Ascending aorta (tissue), 2 donors: Measurements from ENCODE around the gene OR52B6. TPM values are rescaled to one million over a fixed set of nuclear protein-coding genes. Genes with fewer than 3 reads are reported as not detected.

Source experiments
- DNase-seq, 2 donors: peaks; one replicate each; pipeline ENCODE4 v3.0.0-alpha.2; 2019; ENCODE audit warnings: low spot score in 2 of 2
- H3K27ac ChIP-seq, 2 donors: fragments of 200-600 bp; sonication (generic); one replicate each; pipeline ENCODE4 v1.5.1; 2016 to 2017; ENCODE audit warnings: mild to moderate bottlenecking in 1 of 2
- H3K27me3 ChIP-seq: fragments of 200-600 bp; sonication (generic); one replicate; pipeline ENCODE4 v1.5.1; 2017
- H3K36me3 ChIP-seq, 2 donors: fragments of 200-600 bp; sonication (generic); one replicate each; pipeline ENCODE4 v1.5.1; 2016
- H3K4me1 ChIP-seq, 2 donors: fragments of 200-600 bp; sonication (generic); one replicate each; pipeline ENCODE4 v1.5.1; 2016 to 2017; ENCODE audit warnings: mild to moderate bottlenecking in 1 of 2
- H3K4me3 ChIP-seq, 2 donors: fragments of 200-600 bp; sonication (generic); one replicate each; pipeline ENCODE4 v1.5.1; 2016 to 2017; ENCODE audit warnings: mild to moderate bottlenecking in 1 of 2
- H3K9me3 ChIP-seq, 2 donors: fragments of 200-600 bp; sonication (generic); one replicate each; pipeline ENCODE4 v1.5.1; 2016
- intact Hi-C: fragments of 100-400 bp; cut with DNase I; formaldehyde crosslinking; loops from one replicate; pipeline ENCODE4 v1.15.1; 2023
- total RNA-seq: library from RNA; depleted of rRNA; stranded (reverse); fragments of >200 nt; gene quantifications from one replicate; pipeline ENCODE4 v1.1.0, GENCODE V29; 2016
- TF ChIP-seq, protein P1 (sequence below), 3 experiments: fragments of 200-600 bp in 2 of 3; fragments of 450-650 bp in 1 of 3; sonication (generic) in 2 of 3; IDR thresholded peaks; one replicate each; pipeline ENCODE4 v1.5.1; 2016 to 2019; ENCODE audit warnings: antibody characterized with exemption in 3 of 3, mild to moderate bottlenecking in 1 of 3, moderate library complexity in 1 of 3

Gene OR52B6
- total RNA-seq, 1 donor from 2014 or later: not detected

- no peak for DNase-seq
- intact Hi-C loops: loop anchor here (5.0 kb wide), 1 partner anchor 61 kb away; no protein-coding TSS in a partner anchor
- Histone ChIP-seq H3K9me3 (no peaks in the 10 kb centered on the region), H3K27me3 (no peaks in the 10 kb centered on the region), H3K4me3 (peak overlapping the region in 1 of 2 donors; percentile 3), H3K27ac (peak overlapping the region; percentile 33 to 60), H3K36me3 (no peaks in the 10 kb centered on the region), H3K4me1 (peaks cover 0 to 19% of the 10 kb centered on the region in 2 donors)
- TF ChIP-seq, protein P1, sequence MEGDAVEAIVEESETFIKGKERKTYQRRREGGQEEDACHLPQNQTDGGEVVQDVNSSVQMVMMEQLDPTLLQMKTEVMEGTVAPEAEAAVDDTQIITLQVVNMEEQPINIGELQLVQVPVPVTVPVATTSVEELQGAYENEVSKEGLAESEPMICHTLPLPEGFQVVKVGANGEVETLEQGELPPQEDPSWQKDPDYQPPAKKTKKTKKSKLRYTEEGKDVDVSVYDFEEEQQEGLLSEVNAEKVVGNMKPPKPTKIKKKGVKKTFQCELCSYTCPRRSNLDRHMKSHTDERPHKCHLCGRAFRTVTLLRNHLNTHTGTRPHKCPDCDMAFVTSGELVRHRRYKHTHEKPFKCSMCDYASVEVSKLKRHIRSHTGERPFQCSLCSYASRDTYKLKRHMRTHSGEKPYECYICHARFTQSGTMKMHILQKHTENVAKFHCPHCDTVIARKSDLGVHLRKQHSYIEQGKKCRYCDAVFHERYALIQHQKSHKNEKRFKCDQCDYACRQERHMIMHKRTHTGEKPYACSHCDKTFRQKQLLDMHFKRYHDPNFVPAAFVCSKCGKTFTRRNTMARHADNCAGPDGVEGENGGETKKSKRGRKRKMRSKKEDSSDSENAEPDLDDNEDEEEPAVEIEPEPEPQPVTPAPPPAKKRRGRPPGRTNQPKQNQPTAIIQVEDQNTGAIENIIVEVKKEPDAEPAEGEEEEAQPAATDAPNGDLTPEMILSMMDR (IDR thresholded peaks at IDR 0.05): no peak
Measured at GRCh38 chr11:5620651-5621521, 40.2 kb downstream of the OR52B6 start.

DNA sequence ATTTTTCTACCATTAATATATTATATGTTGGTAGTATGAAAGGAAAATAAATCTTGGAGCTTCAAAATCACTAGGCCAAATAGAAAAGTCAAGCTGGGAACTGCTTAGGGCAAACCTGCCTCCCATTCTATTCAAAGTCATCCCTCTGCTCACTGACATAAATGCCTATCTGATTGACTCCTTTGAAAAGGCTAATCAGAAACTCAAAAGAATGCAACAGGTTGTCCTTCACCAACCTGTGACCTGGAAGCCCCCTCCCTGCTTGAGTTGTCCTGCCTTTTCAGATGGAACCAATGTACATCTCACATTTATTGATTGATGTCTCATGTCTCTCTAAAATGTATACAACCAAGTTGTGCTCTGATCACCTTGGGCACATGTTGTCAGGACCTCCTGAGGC lies 40.9 kb downstream of the OR52B6 start:
- Histone ChIP-seq H3K4me3 (no peak overlapping the region), H3K27me3 (no peaks in the 10 kb centered on the region), H3K9me3 (no peaks in the 10 kb centered on the region), H3K36me3 (no peaks in the 10 kb centered on the region), H3K4me1 (peaks cover 0 to 24% of the 10 kb centered on the region in 2 donors), H3K27ac (peak overlapping the region; percentile 31 to 60)
- no peak for DNase-seq
- intact Hi-C loops: loop anchor here (5.0 kb wide), 1 partner anchor 61 kb away; no protein-coding TSS in a partner anchor
- TF ChIP-seq, protein P1 (IDR thresholded peaks at IDR 0.05): no peak

DNA sequence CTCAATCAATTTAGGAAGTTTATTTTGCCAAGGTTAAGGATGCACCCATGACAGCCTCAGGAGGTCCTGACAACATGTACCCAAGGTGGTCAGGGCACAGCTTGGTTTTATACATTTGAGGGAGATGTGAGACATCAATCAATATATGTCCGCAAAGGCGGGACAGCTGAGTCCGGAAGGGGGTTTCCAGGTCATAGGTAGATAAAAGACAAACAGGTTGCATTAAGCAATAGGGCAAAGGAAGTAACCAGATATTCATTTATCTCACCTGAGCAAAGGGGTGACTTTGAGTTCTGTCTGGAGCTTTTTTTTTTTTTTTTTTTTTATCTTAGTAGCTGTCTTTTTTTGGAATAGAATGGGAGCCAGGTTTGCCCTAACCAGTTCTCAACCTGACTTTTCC lies 42.1 kb downstream of the OR52B6 start:
- Histone ChIP-seq H3K27ac (no peak overlapping the region), H3K4me3 (no peak overlapping the region), H3K36me3 (no peaks in the 10 kb centered on the region), H3K27me3 (no peaks in the 10 kb centered on the region), H3K4me1 (peaks cover 0 to 24% of the 10 kb centered on the region in 2 donors), H3K9me3 (no peaks in the 10 kb centered on the region)
- DNase-seq: no peak
- intact Hi-C loops: loop anchor here (5.0 kb wide), 1 partner anchor 59 kb away; no protein-coding TSS in a partner anchor
- TF ChIP-seq, protein P1 (IDR thresholded peaks at IDR 0.05): no peak

- TF ChIP-seq, protein P1 (IDR thresholded peaks at IDR 0.05): no peak
- intact Hi-C loops: loop anchor here (2.0 to 5.0 kb wide), 2 partner anchors 24 to 58 kb away; no protein-coding TSS in a partner anchor
- H3K27ac ChIP-seq: peak within 1 kb of the TSS in 1 of 2 donors; percentile 50
- no peaks in the 10 kb centered on the region for H3K9me3 ChIP-seq
- peak in 1 of 2 donors; percentile 69 for DNase-seq
- H3K36me3 ChIP-seq: no peaks in the 10 kb centered on the region
- no peaks in the 10 kb centered on the region for H3K27me3 ChIP-seq
- H3K4me3 ChIP-seq: peak within 1 kb of the TSS; percentile 62 to 68
- peaks cover 0 to 24% of the 10 kb centered on the region in 2 donors for H3K4me1 ChIP-seq
Measured at GRCh38 chr11:5624489-5625279, 44.0 kb downstream of the OR52B6 start, which contains the start of gene TRIM34. TSS of gene TRIM34 (plus strand) at chr11:5625001. CDS start at chr11:5632332, 7,331 bp downstream.

DNA sequence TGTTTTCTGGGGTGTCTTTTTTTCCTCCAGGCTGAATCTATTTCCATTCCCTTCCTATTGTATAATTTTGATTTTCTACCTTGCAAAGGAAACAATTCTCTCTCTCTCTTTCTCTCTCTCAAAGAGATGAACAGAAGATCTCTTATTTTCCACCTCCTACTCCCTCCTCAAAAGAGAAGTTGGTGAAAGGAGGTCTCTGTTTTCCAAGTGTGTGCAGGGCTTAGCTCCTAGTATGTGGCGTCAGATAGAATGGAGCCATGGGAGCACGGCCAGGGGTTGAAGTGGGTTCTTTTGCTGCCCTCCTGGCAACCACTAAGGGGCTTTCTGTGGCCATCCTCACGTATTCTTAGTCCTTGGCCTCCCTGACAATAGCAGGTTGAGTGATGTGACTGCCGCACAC lies 44.6 kb downstream of the OR52B6 start:
- no peaks in the 10 kb centered on the region for H3K9me3 ChIP-seq
- no peaks in the 10 kb centered on the region for H3K36me3 ChIP-seq
- H3K4me1 ChIP-seq: peaks cover 0 to 24% of the 10 kb centered on the region in 2 donors
- H3K27me3 ChIP-seq: no peaks in the 10 kb centered on the region
- H3K27ac ChIP-seq: peak overlapping the region in 1 of 2 donors; percentile 50
- TF ChIP-seq, protein P1 (IDR thresholded peaks at IDR 0.05): no peak
- peak overlapping the region; percentile 62 to 68 for H3K4me3 ChIP-seq
- no peak for DNase-seq
- intact Hi-C loops: loop anchor here (2.0 kb wide), 1 partner anchor 24 kb away; no protein-coding TSS in a partner anchor
